Stimulated activated CD8-positive, alpha-beta memory T cell treated with anti-CD3 and anti-CD28 coated beads, Interleukin-4, amount 100 ng/mL, for 24 hours (primary cell): ENCODE results near the gene ZCCHC17.
"Not testable (repeated sequence)": the region's sequence is repeated elsewhere in the genome, so short reads cannot be mapped to it uniquely, and the experiment has no call there.

Experiments used
- DNase-seq: peaks from one replicate; pipeline ENCODE4 v3.0.0-alpha.2; 2020; ENCODE audit warnings: low read depth

ZCCHC17 gene

GRCh38 chr1:31371121-31371959 is 74.5 kb downstream of the ZCCHC17 start:
- DNase-seq: no peak

GRCh38 chr1:31372051-31372450 is 75.2 kb downstream of the ZCCHC17 start:
- no peak for DNase-seq

GRCh38 chr1:31372751-31373055 is 75.9 kb downstream of the ZCCHC17 start:
- no peak for DNase-seq

- DNase-seq: no peak
These were observed 76.4 kb downstream of the ZCCHC17 start, which contains the start of gene FABP3 for GRCh38 chr1:31373056-31373896. FABP3 (minus strand) TSS chr1:31373076; CDS start chr1:31373014, 62 bp downstream.

- DNase-seq: no peak
These were observed 77.2 kb downstream of the ZCCHC17 start for GRCh38 chr1:31373897-31374486.

- no peak for DNase-seq
These were observed 77.8 kb downstream of the ZCCHC17 start for GRCh38 chr1:31374511-31375196.

GRCh38 chr1:31376375-31377134 is 79.7 kb downstream of the ZCCHC17 start:
- DNase-seq: no peak

GRCh38 chr1:31377364-31377863 is 80.6 kb downstream of the ZCCHC17 start:
- no peak for DNase-seq

- DNase-seq: no peak
These were observed 81.2 kb downstream of the ZCCHC17 start for GRCh38 chr1:31378001-31378400.

GRCh38 chr1:31380181-31380580 is 83.3 kb downstream of the ZCCHC17 start:
- DNase-seq: no peak

- DNase-seq: no peak
These were observed 84.8 kb downstream of the ZCCHC17 start for GRCh38 chr1:31381394-31382294.

GRCh38 chr1:31382379-31382989 is 85.7 kb downstream of the ZCCHC17 start:
- no peak for DNase-seq

- no peak for DNase-seq
These were observed 87.1 kb downstream of the ZCCHC17 start for GRCh38 chr1:31383967-31384366.

- not testable (repeated sequence) for DNase-seq
These were observed 89.9 kb downstream of the ZCCHC17 start for GRCh38 chr1:31386576-31387243.

- DNase-seq: no peak
These were observed 90.8 kb downstream of the ZCCHC17 start for GRCh38 chr1:31387612-31388011.

- no peak for DNase-seq
These were observed 92.8 kb downstream of the ZCCHC17 start for GRCh38 chr1:31389616-31390015.

GRCh38 chr1:31390071-31390470 is 93.2 kb downstream of the ZCCHC17 start:
- DNase-seq: no peak

GRCh38 chr1:31393463-31393862 is 96.6 kb downstream of the ZCCHC17 start:
- DNase-seq: no peak

GRCh38 chr1:31394584-31395193 is 97.9 kb downstream of the ZCCHC17 start:
- DNase-seq: peak; percentile 71
